Activated CD8-positive, alpha-beta memory T cell treated with anti-CD3 and anti-CD28 coated beads, Interleukin-2, amount 50 U/mL, for 48 hours (primary cell): ENCODE results near the gene ADAT3.
"Not testable (repeated sequence)": the region's sequence is repeated elsewhere in the genome, so short reads cannot be mapped to it uniquely, and the experiment has no call there.

Experiments
- DNase-seq: peaks from one replicate; pipeline ENCODE4 v3.0.0-alpha.2; 2020

The ADAT3 gene

GRCh38 chr19:1884719-1885334, 20.4 kb upstream of the ADAT3 start:
- peak; percentile 62 for DNase-seq

GRCh38 chr19:1885398-1886119, 19.6 kb upstream of the ADAT3 start, which contains the start of gene ABHD17A:
TSS of gene ABHD17A (minus strand) at chr19:1885496. CDS start at chr19:1881566, 3,930 bp downstream.
- DNase-seq = peak; percentile 99

- DNase-seq = not testable (repeated sequence)
Observed at GRCh38 chr19:1886360-1886759, 18.8 kb upstream of the ADAT3 start.

GRCh38 chr19:1888385-1888784, 16.8 kb upstream of the ADAT3 start:
- no peak for DNase-seq

GRCh38 chr19:1889907-1890306, 15.3 kb upstream of the ADAT3 start:
- no peak for DNase-seq

GRCh38 chr19:1893791-1894190, 11.4 kb upstream of the ADAT3 start:
- no peak for DNase-seq

GRCh38 chr19:1896508-1896907, 8.7 kb upstream of the ADAT3 start:
- peak; percentile 68 for DNase-seq

GRCh38 chr19:1901940-1902404, 3.2 kb upstream of the ADAT3 start:
- no peak for DNase-seq

- DNase-seq = no peak
Observed at GRCh38 chr19:1902923-1903322, 2.3 kb upstream of the ADAT3 start.

- DNase-seq = no peak
Observed at GRCh38 chr19:1904860-1905109, 414 bp upstream of the ADAT3 start.

- DNase-seq = no peak
Observed at GRCh38 chr19:1905863-1906375, 720 bp downstream of the ADAT3 start.

GRCh38 chr19:1906985-1907562, 1.9 kb downstream of the ADAT3 start:
- no peak for DNase-seq

- no peak for DNase-seq
Observed at GRCh38 chr19:1907563-1908363, 2.6 kb downstream of the ADAT3 start.

GRCh38 chr19:1908364-1908678, 3.1 kb downstream of the ADAT3 start:
- no peak for DNase-seq

- no peak for DNase-seq
Observed at GRCh38 chr19:1909761-1910080, 4.5 kb downstream of the ADAT3 start.

GRCh38 chr19:1910177-1910576, 5.0 kb downstream of the ADAT3 start:
- no peak for DNase-seq

GRCh38 chr19:1911098-1911497, 5.9 kb downstream of the ADAT3 start:
- DNase-seq = no peak

GRCh38 chr19:1911995-1912394, 6.8 kb downstream of the ADAT3 start:
- DNase-seq = no peak

- no peak for DNase-seq
Observed at GRCh38 chr19:1912760-1913505, 7.7 kb downstream of the ADAT3 start.

- DNase-seq = no peak
Observed at GRCh38 chr19:1913781-1914577, 8.8 kb downstream of the ADAT3 start.

GRCh38 chr19:1914826-1915341, 9.7 kb downstream of the ADAT3 start:
- no peak for DNase-seq

GRCh38 chr19:1917146-1917545, 11.9 kb downstream of the ADAT3 start:
- no peak for DNase-seq
